ENCODE data around the gene STMN3. TPM values are rescaled to one million over a fixed set of nuclear protein-coding genes. Genes with fewer than 3 reads are reported as not detected.

The STMN3 gene
- total and polyA plus RNA-seq, 10 of the 15 experiments (the other 5 are each of a cell fraction or from before 2014, with no cell fraction given) = 0.09 to 3.6 (median 1.4) TPM; not detected in 1

DNA sequence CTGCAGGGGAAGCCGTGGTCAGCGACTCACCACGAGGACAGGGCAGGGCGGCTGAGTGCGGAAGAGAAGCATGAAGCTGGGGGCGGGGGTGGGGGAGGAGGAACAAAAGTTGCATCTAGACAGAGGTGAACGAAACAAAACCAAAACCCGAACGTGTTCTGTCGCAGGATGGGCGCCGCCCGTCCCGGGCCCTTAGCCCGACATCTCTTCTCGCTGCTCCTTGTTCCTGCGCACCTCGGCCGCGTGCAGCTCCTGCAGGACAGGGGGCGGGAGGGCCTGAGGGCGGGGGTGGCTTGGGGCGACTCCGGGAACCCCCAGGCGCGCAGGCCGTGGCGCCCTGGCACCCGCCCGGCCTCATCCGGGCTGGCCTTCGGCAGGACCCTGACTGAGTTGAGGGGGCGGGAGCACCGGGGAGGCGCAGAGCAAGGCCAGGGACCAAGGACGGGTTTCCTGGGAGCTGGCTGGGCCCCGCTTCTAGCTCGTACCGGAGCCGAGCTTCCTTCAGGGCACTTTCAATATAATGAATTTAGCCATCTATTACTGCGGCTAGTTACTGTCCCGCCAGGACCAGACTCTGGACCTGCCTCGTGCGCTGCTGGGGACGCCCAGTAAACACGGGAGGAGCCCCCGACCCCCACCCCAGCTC, 12.0 kb downstream of the STMN3 start:
- Histone ChIP-seq H3K79me2 (ENCODE audit: control insufficient read depth, insufficient read depth, low read length) (peaks cover 1% of the 10 kb centered on the region; the same call in 1 of the 2 replicates), H3K4me2 (ENCODE audit: control insufficient read depth, insufficient read depth) (peak overlapping the region; percentile 72), H3K27me3 (replicated peaks in 1 of 2; ENCODE audit: control insufficient read depth in 2 of 2, insufficient read depth in 2 of 2, low read length in 1 of 2) (no peaks in the 10 kb centered on the region; a peak in 1 of 4 replicates), H3K9ac (ENCODE audit: control insufficient read depth, insufficient read depth, low read length) (peak overlapping the region; percentile 66), H4K20me1 (ENCODE audit: control insufficient read depth, insufficient read depth) (no peaks in the 10 kb centered on the region), H2AFZ (ENCODE audit: control insufficient read depth, low read depth, low read length) (no peak overlapping the region; the same call in 1 of the 2 replicates), H3K27ac (ENCODE audit: control insufficient read depth, insufficient read depth) (peak overlapping the region; percentile 74), H3K36me3 (ENCODE audit: control insufficient read depth in 2 of 2, insufficient read depth in 2 of 2, low read length in 1 of 2) (no peaks in the 10 kb centered on the region), H3K4me3 (peak overlapping the region; percentile 92), H3K4me1 (ENCODE audit: control insufficient read depth, insufficient read depth, low read length) (peaks cover 20% of the 10 kb centered on the region), H3K9me3 (replicated peaks; ENCODE audit: control insufficient read depth, insufficient read depth, low read length) (no peaks in the 10 kb centered on the region)
- BruUV-seq (replicated peaks) = TSS peak; percentile 77
- FAIRE-seq (peak; percentile 61), ATAC-seq (peak; percentile 65), DNase-seq (ENCODE audit: low read depth, low spot score) (no peak)
- in situ Hi-C loops (cut with MboI) (no loop called here), intact Hi-C loops (cut with micrococcal nuclease; ENCODE audit: unreplicated experiment) (no loop called here)
- under 1% methylated on average over 29 of the region's 47 CpGs for WGBS (ENCODE audit: insufficient coverage, insufficient replicate concordance, low lambda C conversion rate, missing lambda C conversion rate)
- POLR2A ChIA-PET = interaction anchor here (0.6 to 2.1 kb wide), 12 partner anchors 9 to 315 kb away, joined by 3 to 17 read pairs (median 4); partner anchors contain the start of genes GMEB2, HELZ2, PPDPF and RTEL1
- RAD21 ChIA-PET (ENCODE audit: unreplicated experiment) = interaction anchor here (0.6 to 2.6 kb wide), 24 partner anchors 10 to 339 kb away, joined by 3 to 41 read pairs (median 6); partner anchors contain the start of genes ARFRP1, GMEB2, HELZ2 and PPDPF
- CTCF ChIA-PET = interaction anchor here (0.7 to 2.3 kb wide), 16 partner anchors 9 to 224 kb away, joined by 3 to 16 read pairs (median 6); partner anchors contain the start of genes GMEB2, HELZ2, LIME1 and PTK6
- SMC1A ChIA-PET (ENCODE audit: uncharacterized antibody, unreplicated experiment) = interaction anchor here (0.6 to 1.8 kb wide), 10 partner anchors 9 to 255 kb away, joined by 3 to 13 read pairs (median 4); partner anchors contain the start of genes GMEB2, PTK6 and RTEL1
- TF ChIP-seq, protein P1, sequence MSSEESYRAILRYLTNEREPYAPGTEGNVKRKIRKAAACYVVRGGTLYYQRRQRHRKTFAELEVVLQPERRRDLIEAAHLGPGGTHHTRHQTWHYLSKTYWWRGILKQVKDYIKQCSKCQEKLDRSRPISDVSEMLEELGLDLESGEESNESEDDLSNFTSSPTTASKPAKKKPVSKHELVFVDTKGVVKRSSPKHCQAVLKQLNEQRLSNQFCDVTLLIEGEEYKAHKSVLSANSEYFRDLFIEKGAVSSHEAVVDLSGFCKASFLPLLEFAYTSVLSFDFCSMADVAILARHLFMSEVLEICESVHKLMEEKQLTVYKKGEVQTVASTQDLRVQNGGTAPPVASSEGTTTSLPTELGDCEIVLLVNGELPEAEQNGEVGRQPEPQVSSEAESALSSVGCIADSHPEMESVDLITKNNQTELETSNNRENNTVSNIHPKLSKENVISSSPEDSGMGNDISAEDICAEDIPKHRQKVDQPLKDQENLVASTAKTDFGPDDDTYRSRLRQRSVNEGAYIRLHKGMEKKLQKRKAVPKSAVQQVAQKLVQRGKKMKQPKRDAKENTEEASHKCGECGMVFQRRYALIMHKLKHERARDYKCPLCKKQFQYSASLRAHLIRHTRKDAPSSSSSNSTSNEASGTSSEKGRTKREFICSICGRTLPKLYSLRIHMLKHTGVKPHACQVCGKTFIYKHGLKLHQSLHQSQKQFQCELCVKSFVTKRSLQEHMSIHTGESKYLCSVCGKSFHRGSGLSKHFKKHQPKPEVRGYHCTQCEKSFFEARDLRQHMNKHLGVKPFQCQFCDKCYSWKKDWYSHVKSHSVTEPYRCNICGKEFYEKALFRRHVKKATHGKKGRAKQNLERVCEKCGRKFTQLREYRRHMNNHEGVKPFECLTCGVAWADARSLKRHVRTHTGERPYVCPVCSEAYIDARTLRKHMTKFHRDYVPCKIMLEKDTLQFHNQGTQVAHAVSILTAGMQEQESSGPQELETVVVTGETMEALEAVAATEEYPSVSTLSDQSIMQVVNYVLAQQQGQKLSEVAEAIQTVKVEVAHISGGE (CRISPR knock-in tag; IDR thresholded peaks at IDR 0.05) = no peak
- TF ChIP-seq RFX5 (IDR thresholded peaks at IDR 0.05; ENCODE audit: low read depth, low read length) (no peak), SIX5 (IDR thresholded peaks at IDR 0.05; ENCODE audit: low read depth, low read length, severe bottlenecking) (no peak), GATAD2B (conservative IDR thresholded peaks at IDR 0.05; ENCODE audit: low read depth) (peak; percentile 38; the same call in 1 of the 2 replicates), SUPT20H (IDR thresholded peaks at IDR 0.05; ENCODE audit: borderline replicate concordance, control insufficient read depth, low read depth, low read length) (no peak), MTA3 (IDR thresholded peaks at IDR 0.05; ENCODE audit: borderline replicate concordance, low read length) (no peak), RAD21 (IDR thresholded peaks at IDR 0.05; ENCODE audit: insufficient read depth, low read depth, low read length) (no peak), NFYB (IDR thresholded peaks at IDR 0.05; ENCODE audit: insufficient read depth, low read depth, low read length) (no peak), SMARCA5 (IDR thresholded peaks at IDR 0.05) (0 out of 2 replicates have a peak, but pooled peaks have one; percentile 25), RAD51 (IDR thresholded peaks at IDR 0.05) (no peak), KAT2A (conservative IDR thresholded peaks at IDR 0.05; ENCODE audit: control insufficient read depth, low read depth, low read length) (no peak), BRCA1 (IDR thresholded peaks at IDR 0.05; ENCODE audit: low read depth, low read length) (no peak), EGR1 (IDR thresholded peaks at IDR 0.05; ENCODE audit: borderline replicate concordance in 1 of 2, low read depth in 2 of 2, low read length in 2 of 2) (peak in 1 of 2 experiments; percentile 63; a peak in 1 of 3 replicates), YY1 (IDR thresholded peaks at IDR 0.05; ENCODE audit: low read depth, low read length) (no peak)
- TF ChIP-seq, protein P2, sequence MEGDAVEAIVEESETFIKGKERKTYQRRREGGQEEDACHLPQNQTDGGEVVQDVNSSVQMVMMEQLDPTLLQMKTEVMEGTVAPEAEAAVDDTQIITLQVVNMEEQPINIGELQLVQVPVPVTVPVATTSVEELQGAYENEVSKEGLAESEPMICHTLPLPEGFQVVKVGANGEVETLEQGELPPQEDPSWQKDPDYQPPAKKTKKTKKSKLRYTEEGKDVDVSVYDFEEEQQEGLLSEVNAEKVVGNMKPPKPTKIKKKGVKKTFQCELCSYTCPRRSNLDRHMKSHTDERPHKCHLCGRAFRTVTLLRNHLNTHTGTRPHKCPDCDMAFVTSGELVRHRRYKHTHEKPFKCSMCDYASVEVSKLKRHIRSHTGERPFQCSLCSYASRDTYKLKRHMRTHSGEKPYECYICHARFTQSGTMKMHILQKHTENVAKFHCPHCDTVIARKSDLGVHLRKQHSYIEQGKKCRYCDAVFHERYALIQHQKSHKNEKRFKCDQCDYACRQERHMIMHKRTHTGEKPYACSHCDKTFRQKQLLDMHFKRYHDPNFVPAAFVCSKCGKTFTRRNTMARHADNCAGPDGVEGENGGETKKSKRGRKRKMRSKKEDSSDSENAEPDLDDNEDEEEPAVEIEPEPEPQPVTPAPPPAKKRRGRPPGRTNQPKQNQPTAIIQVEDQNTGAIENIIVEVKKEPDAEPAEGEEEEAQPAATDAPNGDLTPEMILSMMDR (IDR thresholded peaks at IDR 0.05 in 2 of 3, conservative IDR thresholded peaks at IDR 0.05 in 1 of 3; ENCODE audit: control insufficient read depth in 2 of 3, extremely low read depth in 1 of 3, insufficient read depth in 1 of 3, low read depth in 3 of 3, low read length in 3 of 3) = no peak
- TF ChIP-seq, protein P3, sequence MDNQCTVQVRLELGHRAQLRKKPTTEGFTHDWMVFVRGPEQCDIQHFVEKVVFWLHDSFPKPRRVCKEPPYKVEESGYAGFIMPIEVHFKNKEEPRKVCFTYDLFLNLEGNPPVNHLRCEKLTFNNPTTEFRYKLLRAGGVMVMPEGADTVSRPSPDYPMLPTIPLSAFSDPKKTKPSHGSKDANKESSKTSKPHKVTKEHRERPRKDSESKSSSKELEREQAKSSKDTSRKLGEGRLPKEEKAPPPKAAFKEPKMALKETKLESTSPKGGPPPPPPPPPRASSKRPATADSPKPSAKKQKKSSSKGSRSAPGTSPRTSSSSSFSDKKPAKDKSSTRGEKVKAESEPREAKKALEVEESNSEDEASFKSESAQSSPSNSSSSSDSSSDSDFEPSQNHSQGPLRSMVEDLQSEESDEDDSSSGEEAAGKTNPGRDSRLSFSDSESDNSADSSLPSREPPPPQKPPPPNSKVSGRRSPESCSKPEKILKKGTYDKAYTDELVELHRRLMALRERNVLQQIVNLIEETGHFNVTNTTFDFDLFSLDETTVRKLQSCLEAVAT (IDR thresholded peaks at IDR 0.05) = no peak
